ENCODE results near the gene SLC27A3.
A peak's percentile ranks its signal among the peaks of the same experiment; 100 is the strongest.
"Not testable (repeated sequence)": the region's sequence is repeated elsewhere in the genome, so short reads cannot be mapped to it uniquely, and the experiment has no call there.

The SLC27A3 gene

DNA sequence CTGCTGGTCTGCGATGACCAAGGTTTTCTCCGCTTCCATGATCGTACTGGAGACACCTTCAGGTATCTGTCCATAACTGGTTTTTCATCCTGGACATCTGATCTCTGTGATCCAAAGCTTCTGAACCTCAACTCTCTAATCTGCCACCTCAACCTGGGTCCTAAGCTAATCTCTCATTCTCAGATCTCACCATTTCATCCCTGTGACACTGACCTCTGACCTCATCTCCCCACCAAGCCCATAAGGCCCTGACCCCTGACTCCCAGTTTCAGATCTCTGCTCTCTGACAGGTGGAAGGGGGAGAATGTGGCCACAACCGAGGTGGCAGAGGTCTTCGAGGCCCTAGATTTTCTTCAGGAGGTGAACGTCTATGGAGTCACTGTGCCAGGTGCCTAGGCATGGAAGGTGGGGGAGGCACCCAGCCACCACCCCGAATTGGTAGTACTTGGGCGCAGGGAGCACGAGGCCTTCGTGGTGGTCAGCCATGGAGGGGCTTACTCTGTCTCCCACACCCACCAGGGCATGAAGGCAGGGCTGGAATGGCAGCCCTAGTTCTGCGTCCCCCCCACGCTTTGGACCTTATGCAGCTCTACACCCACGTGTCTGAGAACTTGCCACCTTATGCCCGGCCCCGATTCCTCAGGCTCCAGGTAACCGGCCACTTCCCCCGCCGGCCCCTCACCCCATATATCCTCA, 3.8 kb downstream of the SLC27A3 start:
- no peak for ATAC-seq (ENCODE audit: low read depth)

DNA sequence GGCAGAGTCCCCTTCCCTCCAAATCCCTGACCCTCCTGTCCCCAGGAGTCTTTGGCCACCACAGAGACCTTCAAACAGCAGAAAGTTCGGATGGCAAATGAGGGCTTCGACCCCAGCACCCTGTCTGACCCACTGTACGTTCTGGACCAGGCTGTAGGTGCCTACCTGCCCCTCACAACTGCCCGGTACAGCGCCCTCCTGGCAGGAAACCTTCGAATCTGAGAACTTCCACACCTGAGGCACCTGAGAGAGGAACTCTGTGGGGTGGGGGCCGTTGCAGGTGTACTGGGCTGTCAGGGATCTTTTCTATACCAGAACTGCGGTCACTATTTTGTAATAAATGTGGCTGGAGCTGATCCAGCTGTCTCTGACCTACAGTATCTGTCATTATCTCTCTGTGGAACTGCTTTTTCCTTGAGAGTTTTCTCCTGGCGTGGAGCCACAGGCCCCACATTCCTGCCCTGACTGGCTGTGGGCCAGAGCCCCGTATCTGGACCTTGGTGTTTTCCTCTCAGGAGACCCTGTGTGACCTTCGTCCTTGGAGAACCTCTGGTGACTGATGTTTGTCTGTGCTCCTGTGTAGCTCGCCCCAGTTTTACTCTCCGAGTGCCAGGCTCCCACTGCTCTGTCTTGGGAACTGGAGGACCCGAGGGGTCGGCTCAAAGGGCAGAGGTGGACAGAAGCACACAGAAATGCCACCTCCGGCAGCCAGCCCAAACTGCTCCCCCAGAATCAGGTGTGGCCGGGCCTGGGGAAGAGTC, 4.8 kb downstream of the SLC27A3 start:
- TF ChIP-seq, protein P1, sequence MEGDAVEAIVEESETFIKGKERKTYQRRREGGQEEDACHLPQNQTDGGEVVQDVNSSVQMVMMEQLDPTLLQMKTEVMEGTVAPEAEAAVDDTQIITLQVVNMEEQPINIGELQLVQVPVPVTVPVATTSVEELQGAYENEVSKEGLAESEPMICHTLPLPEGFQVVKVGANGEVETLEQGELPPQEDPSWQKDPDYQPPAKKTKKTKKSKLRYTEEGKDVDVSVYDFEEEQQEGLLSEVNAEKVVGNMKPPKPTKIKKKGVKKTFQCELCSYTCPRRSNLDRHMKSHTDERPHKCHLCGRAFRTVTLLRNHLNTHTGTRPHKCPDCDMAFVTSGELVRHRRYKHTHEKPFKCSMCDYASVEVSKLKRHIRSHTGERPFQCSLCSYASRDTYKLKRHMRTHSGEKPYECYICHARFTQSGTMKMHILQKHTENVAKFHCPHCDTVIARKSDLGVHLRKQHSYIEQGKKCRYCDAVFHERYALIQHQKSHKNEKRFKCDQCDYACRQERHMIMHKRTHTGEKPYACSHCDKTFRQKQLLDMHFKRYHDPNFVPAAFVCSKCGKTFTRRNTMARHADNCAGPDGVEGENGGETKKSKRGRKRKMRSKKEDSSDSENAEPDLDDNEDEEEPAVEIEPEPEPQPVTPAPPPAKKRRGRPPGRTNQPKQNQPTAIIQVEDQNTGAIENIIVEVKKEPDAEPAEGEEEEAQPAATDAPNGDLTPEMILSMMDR (IDR thresholded peaks at IDR 0.05; ENCODE audit: poor library complexity, severe bottlenecking), result no peak
- DNase-seq (ENCODE audit: low spot score) (no peak), ATAC-seq (ENCODE audit: low read depth) (no peak)
- no peak overlapping the region for H3K4me3 ChIP-seq (ENCODE audit: severe bottlenecking)
- no peaks in the 10 kb centered on the region for H3K27me3 ChIP-seq (ENCODE audit: insufficient read depth, poor library complexity, severe bottlenecking)
- H3K9me3 ChIP-seq (ENCODE audit: severe bottlenecking), result no peaks in the 10 kb centered on the region
- H3K36me3 ChIP-seq (ENCODE audit: low read depth), result no peaks in the 10 kb centered on the region
- H3K27ac ChIP-seq (ENCODE audit: poor library complexity, severe bottlenecking), result no peak overlapping the region
- H3K4me1 ChIP-seq (ENCODE audit: insufficient read depth, poor library complexity, severe bottlenecking), result no peaks in the 10 kb centered on the region

More for the DNA sequence above, 3.8 kb downstream of the SLC27A3 start:
- Histone ChIP-seq H3K27me3 (ENCODE audit: insufficient read depth, poor library complexity, severe bottlenecking) (no peaks in the 10 kb centered on the region), H3K4me1 (ENCODE audit: insufficient read depth, poor library complexity, severe bottlenecking) (peaks cover 6% of the 10 kb centered on the region), H3K9me3 (ENCODE audit: severe bottlenecking) (no peaks in the 10 kb centered on the region), H3K4me3 (ENCODE audit: severe bottlenecking) (no peak overlapping the region), H3K27ac (ENCODE audit: poor library complexity, severe bottlenecking) (no peak overlapping the region), H3K36me3 (ENCODE audit: low read depth) (no peaks in the 10 kb centered on the region)
- DNase-seq (ENCODE audit: low spot score), result no peak
- TF ChIP-seq, protein P1 (IDR thresholded peaks at IDR 0.05; ENCODE audit: poor library complexity, severe bottlenecking), result no peak

DNA sequence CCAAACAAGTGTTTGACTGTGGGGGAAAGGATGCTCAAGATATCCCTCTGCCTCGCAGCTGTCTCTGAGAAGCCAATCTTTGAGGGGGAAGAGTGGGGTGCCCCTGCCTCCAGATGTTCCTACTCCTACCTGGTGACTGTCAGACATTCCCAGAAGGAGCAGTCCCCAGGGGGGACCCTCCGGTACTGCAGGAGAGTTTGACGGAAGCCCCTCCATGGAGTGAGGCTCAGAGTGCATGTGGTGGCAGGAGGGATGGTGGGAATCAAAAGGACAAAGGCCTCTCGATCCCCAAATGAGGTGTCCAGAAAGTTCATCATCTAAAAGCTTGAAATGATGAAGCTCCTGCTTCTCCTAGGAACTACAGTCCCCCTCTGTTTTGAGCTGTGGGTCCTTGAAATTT, 5.3 kb downstream of the SLC27A3 start:
- no peak for DNase-seq (ENCODE audit: low spot score)

DNA sequence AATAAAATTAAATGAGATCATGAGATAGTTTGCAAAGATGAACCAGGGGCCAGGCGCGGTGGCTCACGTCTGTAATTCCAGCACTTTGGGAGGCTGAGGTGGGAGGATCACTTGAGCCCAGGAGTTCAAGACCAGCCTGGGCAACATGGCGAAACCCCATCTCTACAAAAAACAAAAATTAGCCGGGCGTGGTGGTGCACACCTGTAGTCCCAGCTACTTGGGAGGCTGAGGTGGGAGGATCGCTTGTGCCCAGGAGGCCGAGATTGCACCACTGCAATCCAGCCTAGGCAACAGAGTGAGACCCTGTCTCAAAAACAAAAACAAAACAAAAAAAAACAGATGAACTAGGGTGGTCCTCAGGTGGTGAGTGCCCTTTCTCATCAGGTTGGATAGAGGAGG, 7.4 kb downstream of the SLC27A3 start:
- not testable (repeated sequence) for H3K27me3 ChIP-seq (ENCODE audit: insufficient read depth, poor library complexity, severe bottlenecking); H3K9me3 ChIP-seq (ENCODE audit: severe bottlenecking); H3K4me3 ChIP-seq (ENCODE audit: severe bottlenecking); ATAC-seq (ENCODE audit: low read depth); H3K4me1 ChIP-seq (ENCODE audit: insufficient read depth, poor library complexity, severe bottlenecking); DNase-seq (ENCODE audit: low spot score); H3K36me3 ChIP-seq (ENCODE audit: low read depth)
- peak overlapping the region; percentile 73 for H3K27ac ChIP-seq (ENCODE audit: poor library complexity, severe bottlenecking)

More for the DNA sequence above, 5.3 kb downstream of the SLC27A3 start:
- Histone ChIP-seq H3K4me1 (ENCODE audit: insufficient read depth, poor library complexity, severe bottlenecking) (no peaks in the 10 kb centered on the region), H3K9me3 (ENCODE audit: severe bottlenecking) (no peaks in the 10 kb centered on the region), H3K27me3 (ENCODE audit: insufficient read depth, poor library complexity, severe bottlenecking) (no peaks in the 10 kb centered on the region), H3K27ac (ENCODE audit: poor library complexity, severe bottlenecking) (no peak overlapping the region), H3K36me3 (ENCODE audit: low read depth) (no peaks in the 10 kb centered on the region), H3K4me3 (ENCODE audit: severe bottlenecking) (no peak overlapping the region)
- ATAC-seq (ENCODE audit: low read depth), result no peak
- TF ChIP-seq, protein P1 (IDR thresholded peaks at IDR 0.05; ENCODE audit: poor library complexity, severe bottlenecking), result no peak

DNA sequence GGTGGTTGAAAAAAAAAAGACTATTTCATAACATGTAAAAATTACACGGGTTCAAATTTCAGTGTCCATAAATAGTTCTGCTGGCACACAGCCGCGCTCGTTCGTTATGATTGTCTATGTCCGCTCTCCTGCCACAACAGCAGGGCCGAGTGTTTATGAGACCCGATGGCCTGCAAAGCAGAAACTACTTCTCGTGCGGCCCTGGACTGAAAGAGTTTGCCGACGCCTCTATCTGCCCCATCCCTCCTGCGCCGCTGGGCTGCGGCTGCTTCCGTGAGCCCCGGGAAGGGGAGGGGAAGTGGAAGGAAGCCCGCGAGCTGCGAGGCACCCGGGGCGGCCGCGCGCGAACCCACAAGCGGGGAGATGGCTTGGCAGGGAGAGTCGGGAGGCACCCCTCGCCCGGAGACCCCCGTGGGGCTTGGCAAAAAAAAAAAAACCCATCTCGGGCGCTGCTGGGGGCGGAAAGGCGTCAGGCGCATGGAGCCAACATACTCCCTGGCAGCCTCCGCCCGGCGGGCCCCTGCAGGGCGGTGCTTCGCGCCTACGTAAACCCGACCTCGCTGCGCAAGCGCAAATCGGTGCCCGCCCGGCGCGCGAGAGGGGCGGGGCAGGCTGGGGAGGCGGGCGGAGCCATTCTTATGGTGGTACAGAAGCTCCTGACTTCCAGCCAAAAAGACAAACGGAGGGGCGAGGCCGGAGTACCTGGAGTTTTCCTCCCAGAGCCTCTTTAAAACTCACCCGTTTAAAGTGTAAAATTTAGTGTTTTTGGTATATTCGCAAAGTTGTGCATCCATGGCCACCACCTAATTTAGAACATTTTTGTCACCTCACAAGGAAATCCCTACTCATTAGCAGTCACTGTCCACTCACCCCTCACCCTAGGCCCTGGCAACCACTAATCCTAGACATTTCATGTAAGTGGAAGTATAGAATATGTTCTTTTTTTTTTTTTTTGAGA, 8.3 kb downstream of the SLC27A3 start:
- TF ChIP-seq, protein P1 (IDR thresholded peaks at IDR 0.05; ENCODE audit: poor library complexity, severe bottlenecking), result no peak
- ATAC-seq (ENCODE audit: low read depth), result peak; percentile 90

More for the DNA sequence above, 8.3 kb downstream of the SLC27A3 start:
- no peaks in the 10 kb centered on the region for H3K9me3 ChIP-seq (ENCODE audit: severe bottlenecking)
- no peaks in the 10 kb centered on the region for H3K4me1 ChIP-seq (ENCODE audit: insufficient read depth, poor library complexity, severe bottlenecking)
- H3K27me3 ChIP-seq (ENCODE audit: insufficient read depth, poor library complexity, severe bottlenecking), result no peaks in the 10 kb centered on the region
- H3K36me3 ChIP-seq (ENCODE audit: low read depth), result no peaks in the 10 kb centered on the region
- peak overlapping the region; percentile 69 for H3K4me3 ChIP-seq (ENCODE audit: severe bottlenecking)
- peak; percentile 84 for DNase-seq (ENCODE audit: low spot score)
- H3K27ac ChIP-seq (ENCODE audit: poor library complexity, severe bottlenecking), result peak overlapping the region; percentile 73

All from RWPE2 (cell line).